Measurements from ENCODE around the gene IL12RB1.

IL12RB1 gene

GRCh38 chr19:18063463-18063862 is 23.3 kb downstream of the IL12RB1 start:
- Histone ChIP-seq H3K79me2 (no peaks in the 10 kb centered on the region), H2AFZ (no peak overlapping the region), H3K4me1 (peaks cover 1% of the 10 kb centered on the region), H3K27ac (no peak overlapping the region), H3K9ac (no peak overlapping the region), H3K4me2 (ENCODE audit: low read length) (no peak overlapping the region), H3K36me3 (ENCODE audit: control insufficient read depth, insufficient read depth, low read length) (no peaks in the 10 kb centered on the region), H3K27me3 (ENCODE audit: control insufficient read depth, insufficient read depth, low read length) (no peaks in the 10 kb centered on the region), H3K4me3 (ENCODE audit: low read depth, low read length) (no peak overlapping the region), H3K9me3 (ENCODE audit: control insufficient read depth, low read length) (no peaks in the 10 kb centered on the region)
- TF ChIP-seq CTCF (IDR thresholded peaks at IDR 0.05): no peak

- no peak overlapping the region for H3K27ac ChIP-seq
- no peaks in the 10 kb centered on the region for H3K27me3 ChIP-seq (ENCODE audit: control insufficient read depth, insufficient read depth, low read length)
- no peak overlapping the region for H3K4me2 ChIP-seq (ENCODE audit: low read length)
- TF ChIP-seq CTCF (IDR thresholded peaks at IDR 0.05): no peak
- peaks cover 9% of the 10 kb centered on the region for H3K4me1 ChIP-seq
- no peaks in the 10 kb centered on the region for H3K36me3 ChIP-seq (ENCODE audit: control insufficient read depth, insufficient read depth, low read length)
- H3K9me3 ChIP-seq (ENCODE audit: control insufficient read depth, low read length): no peaks in the 10 kb centered on the region
- no peak overlapping the region for H3K4me3 ChIP-seq (ENCODE audit: low read depth, low read length)
- H2AFZ ChIP-seq: no peak overlapping the region
- no peak overlapping the region for H3K9ac ChIP-seq
- no peaks in the 10 kb centered on the region for H3K79me2 ChIP-seq
Measured at GRCh38 chr19:18062028-18062427, 24.7 kb downstream of the IL12RB1 start.

- Histone ChIP-seq H2AFZ (no peak overlapping the region), H3K4me1 (peaks cover 9% of the 10 kb centered on the region)
Measured at GRCh38 chr19:18060472-18060871, 26.3 kb downstream of the IL12RB1 start.

GRCh38 chr19:18059902-18060301 is 26.8 kb downstream of the IL12RB1 start:
- H3K9me3 ChIP-seq (ENCODE audit: control insufficient read depth, low read length): no peaks in the 10 kb centered on the region
- no peaks in the 10 kb centered on the region for H3K79me2 ChIP-seq
- no peak overlapping the region for H3K9ac ChIP-seq
- H3K4me2 ChIP-seq (ENCODE audit: low read length): no peak overlapping the region
- peaks cover 9% of the 10 kb centered on the region for H3K4me1 ChIP-seq
- no peak overlapping the region for H2AFZ ChIP-seq
- no peak for TF ChIP-seq CTCF (IDR thresholded peaks at IDR 0.05)
- H3K36me3 ChIP-seq (ENCODE audit: control insufficient read depth, insufficient read depth, low read length): no peaks in the 10 kb centered on the region
- no peak overlapping the region for H3K4me3 ChIP-seq (ENCODE audit: low read depth, low read length)
- no peak overlapping the region for H3K27ac ChIP-seq
- no peaks in the 10 kb centered on the region for H3K27me3 ChIP-seq (ENCODE audit: control insufficient read depth, insufficient read depth, low read length)

More at GRCh38 chr19:18060472-18060871, 26.3 kb downstream of the IL12RB1 start:
- no peak for TF ChIP-seq CTCF (IDR thresholded peaks at IDR 0.05)
- Histone ChIP-seq H3K4me3 (ENCODE audit: low read depth, low read length) (no peak overlapping the region), H3K27ac (no peak overlapping the region), H3K9me3 (ENCODE audit: control insufficient read depth, low read length) (no peaks in the 10 kb centered on the region), H3K4me2 (ENCODE audit: low read length) (no peak overlapping the region), H3K27me3 (ENCODE audit: control insufficient read depth, insufficient read depth, low read length) (no peaks in the 10 kb centered on the region), H3K9ac (no peak overlapping the region), H3K79me2 (no peaks in the 10 kb centered on the region), H3K36me3 (ENCODE audit: control insufficient read depth, insufficient read depth, low read length) (no peaks in the 10 kb centered on the region)

- H3K4me1 ChIP-seq: peaks cover 9% of the 10 kb centered on the region
- no peaks in the 10 kb centered on the region for H3K9me3 ChIP-seq (ENCODE audit: control insufficient read depth, low read length)
- no peak overlapping the region for H3K9ac ChIP-seq
- TF ChIP-seq CTCF (IDR thresholded peaks at IDR 0.05): no peak
- H3K36me3 ChIP-seq (ENCODE audit: control insufficient read depth, insufficient read depth, low read length): no peaks in the 10 kb centered on the region
- no peak overlapping the region for H3K27ac ChIP-seq
- no peaks in the 10 kb centered on the region for H3K27me3 ChIP-seq (ENCODE audit: control insufficient read depth, insufficient read depth, low read length)
- H3K79me2 ChIP-seq: no peaks in the 10 kb centered on the region
- H2AFZ ChIP-seq: no peak overlapping the region
- no peak overlapping the region for H3K4me3 ChIP-seq (ENCODE audit: low read depth, low read length)
- H3K4me2 ChIP-seq (ENCODE audit: low read length): no peak overlapping the region
Measured at GRCh38 chr19:18059297-18059696, 27.4 kb downstream of the IL12RB1 start.

All from parathyroid adenoma (tissue), 2 donors.